HG02759 (cell line): ENCODE data around the gene CDH3.

Experiments used
- ATAC-seq: cut with Tn5 transposase; IDR thresholded peaks from one replicate; pipeline ENCODE4 v1.9.1; 2021; ENCODE audit warnings: mild to moderate bottlenecking, moderate library complexity; ENCODE audit not compliant: unreplicated experiment

Gene CDH3

GRCh38 chr16:68646953-68647659 lies 2.0 kb downstream of the CDH3 start:
- ATAC-seq, result no peak

GRCh38 chr16:68651136-68651535 lies 6.0 kb downstream of the CDH3 start:
- no peak for ATAC-seq

GRCh38 chr16:68652659-68653058 lies 7.5 kb downstream of the CDH3 start:
- ATAC-seq, result no peak

GRCh38 chr16:68655806-68656205 lies 10.7 kb downstream of the CDH3 start:
- ATAC-seq, result no peak

- ATAC-seq, result no peak
Measured at GRCh38 chr16:68656751-68657150, 11.6 kb downstream of the CDH3 start.

- no peak for ATAC-seq
Measured at GRCh38 chr16:68658341-68658973, 13.3 kb downstream of the CDH3 start.

- no peak for ATAC-seq
Measured at GRCh38 chr16:68658974-68659360, 13.9 kb downstream of the CDH3 start.

GRCh38 chr16:68659412-68660358 lies 14.6 kb downstream of the CDH3 start:
- ATAC-seq, result no peak

GRCh38 chr16:68660359-68660795 lies 15.3 kb downstream of the CDH3 start:
- ATAC-seq, result no peak

- no peak for ATAC-seq
Measured at GRCh38 chr16:68662035-68662434, 16.9 kb downstream of the CDH3 start.

- ATAC-seq, result no peak
Measured at GRCh38 chr16:68664297-68664696, 19.2 kb downstream of the CDH3 start.

GRCh38 chr16:68665501-68665900 lies 20.4 kb downstream of the CDH3 start:
- no peak for ATAC-seq

GRCh38 chr16:68668266-68668665 lies 23.2 kb downstream of the CDH3 start:
- no peak for ATAC-seq

GRCh38 chr16:68676113-68676860 lies 31.2 kb downstream of the CDH3 start:
- no peak for ATAC-seq

GRCh38 chr16:68681038-68681437 lies 35.9 kb downstream of the CDH3 start:
- ATAC-seq, result no peak

GRCh38 chr16:68685685-68686478 lies 40.8 kb downstream of the CDH3 start:
- no peak for ATAC-seq

GRCh38 chr16:68686905-68687304 lies 41.8 kb downstream of the CDH3 start:
- ATAC-seq, result no peak

- ATAC-seq, result no peak
Measured at GRCh38 chr16:68689921-68690320, 44.8 kb downstream of the CDH3 start.

- no peak for ATAC-seq
Measured at GRCh38 chr16:68695575-68695974, 50.5 kb downstream of the CDH3 start.

- ATAC-seq, result no peak
Measured at GRCh38 chr16:68696514-68696913, 51.4 kb downstream of the CDH3 start.
